Esophagus muscularis mucosa (tissue), 3 donors: ENCODE data around the gene ENTR1.

Experiments
- POLR2A ChIP-seq: fragments of 450-650 bp; IDR thresholded peaks from one replicate; pipeline ENCODE4 v1.6.1; 2017; ENCODE audit warnings: antibody characterized with exemption, moderate library complexity, mild to moderate bottlenecking, low read depth
- TF ChIP-seq, protein P1 (sequence below), 3 experiments: fragments of 200-600 bp in 2 of 3; fragments of 450-650 bp in 1 of 3; sonication (generic) in 2 of 3; IDR thresholded peaks; one replicate each; pipeline ENCODE4 v1.5.1; 2017 to 2019; ENCODE audit warnings: antibody characterized with exemption in 3 of 3, mild to moderate bottlenecking in 2 of 3, moderate library complexity in 1 of 3

DNA sequence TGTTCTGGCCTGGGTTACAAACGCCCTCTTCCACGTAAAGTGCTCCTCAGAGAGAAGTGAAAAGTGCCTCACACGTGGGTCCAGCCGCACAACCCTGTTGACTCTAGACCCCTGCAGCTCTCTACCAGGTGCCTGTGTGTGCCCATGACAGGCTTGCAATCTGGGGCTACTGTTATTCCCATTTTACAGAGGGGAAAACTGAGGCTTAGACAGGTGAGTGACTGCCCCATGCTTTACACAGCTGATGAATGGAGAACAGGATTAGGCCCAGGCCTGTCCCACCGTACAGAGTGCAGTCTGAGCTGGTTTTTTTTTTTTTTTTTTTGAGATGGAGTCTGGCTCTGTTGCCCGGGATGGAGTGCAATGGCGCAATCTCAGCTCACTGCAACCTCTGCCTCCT, 35.4 kb upstream of the ENTR1 start:
- TF ChIP-seq, protein P1, sequence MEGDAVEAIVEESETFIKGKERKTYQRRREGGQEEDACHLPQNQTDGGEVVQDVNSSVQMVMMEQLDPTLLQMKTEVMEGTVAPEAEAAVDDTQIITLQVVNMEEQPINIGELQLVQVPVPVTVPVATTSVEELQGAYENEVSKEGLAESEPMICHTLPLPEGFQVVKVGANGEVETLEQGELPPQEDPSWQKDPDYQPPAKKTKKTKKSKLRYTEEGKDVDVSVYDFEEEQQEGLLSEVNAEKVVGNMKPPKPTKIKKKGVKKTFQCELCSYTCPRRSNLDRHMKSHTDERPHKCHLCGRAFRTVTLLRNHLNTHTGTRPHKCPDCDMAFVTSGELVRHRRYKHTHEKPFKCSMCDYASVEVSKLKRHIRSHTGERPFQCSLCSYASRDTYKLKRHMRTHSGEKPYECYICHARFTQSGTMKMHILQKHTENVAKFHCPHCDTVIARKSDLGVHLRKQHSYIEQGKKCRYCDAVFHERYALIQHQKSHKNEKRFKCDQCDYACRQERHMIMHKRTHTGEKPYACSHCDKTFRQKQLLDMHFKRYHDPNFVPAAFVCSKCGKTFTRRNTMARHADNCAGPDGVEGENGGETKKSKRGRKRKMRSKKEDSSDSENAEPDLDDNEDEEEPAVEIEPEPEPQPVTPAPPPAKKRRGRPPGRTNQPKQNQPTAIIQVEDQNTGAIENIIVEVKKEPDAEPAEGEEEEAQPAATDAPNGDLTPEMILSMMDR (IDR thresholded peaks at IDR 0.05) = no peak
- TF ChIP-seq POLR2A = no peak
